ENCODE results near the gene RAMACL.

DNA sequence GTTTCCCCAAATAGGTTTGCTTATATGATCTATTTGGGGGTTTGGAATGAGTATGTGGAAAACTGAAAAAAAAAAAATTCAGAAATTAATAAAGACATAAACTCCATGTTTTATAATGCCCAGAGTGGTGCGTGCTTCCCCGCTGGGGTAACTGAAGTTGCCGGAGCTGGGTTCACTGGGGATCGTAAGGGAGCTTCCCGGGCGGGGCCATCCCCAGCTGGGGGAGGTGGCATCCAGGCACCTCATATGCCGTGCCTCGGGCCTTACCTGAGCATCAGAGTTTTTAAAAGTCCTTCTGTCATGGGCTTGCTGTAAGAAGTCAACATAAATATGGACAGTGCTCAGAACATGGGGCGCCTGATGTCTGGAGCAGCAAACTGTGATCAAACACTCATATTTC lies 17.9 kb upstream of the RAMACL start:
- TF ChIP-seq, protein P1, sequence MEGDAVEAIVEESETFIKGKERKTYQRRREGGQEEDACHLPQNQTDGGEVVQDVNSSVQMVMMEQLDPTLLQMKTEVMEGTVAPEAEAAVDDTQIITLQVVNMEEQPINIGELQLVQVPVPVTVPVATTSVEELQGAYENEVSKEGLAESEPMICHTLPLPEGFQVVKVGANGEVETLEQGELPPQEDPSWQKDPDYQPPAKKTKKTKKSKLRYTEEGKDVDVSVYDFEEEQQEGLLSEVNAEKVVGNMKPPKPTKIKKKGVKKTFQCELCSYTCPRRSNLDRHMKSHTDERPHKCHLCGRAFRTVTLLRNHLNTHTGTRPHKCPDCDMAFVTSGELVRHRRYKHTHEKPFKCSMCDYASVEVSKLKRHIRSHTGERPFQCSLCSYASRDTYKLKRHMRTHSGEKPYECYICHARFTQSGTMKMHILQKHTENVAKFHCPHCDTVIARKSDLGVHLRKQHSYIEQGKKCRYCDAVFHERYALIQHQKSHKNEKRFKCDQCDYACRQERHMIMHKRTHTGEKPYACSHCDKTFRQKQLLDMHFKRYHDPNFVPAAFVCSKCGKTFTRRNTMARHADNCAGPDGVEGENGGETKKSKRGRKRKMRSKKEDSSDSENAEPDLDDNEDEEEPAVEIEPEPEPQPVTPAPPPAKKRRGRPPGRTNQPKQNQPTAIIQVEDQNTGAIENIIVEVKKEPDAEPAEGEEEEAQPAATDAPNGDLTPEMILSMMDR (conservative IDR thresholded peaks at IDR 0.05; ENCODE audit: low read length) = no peak
- TF ChIP-seq EZH2phosphoT487 (IDR thresholded peaks at IDR 0.05; ENCODE audit: borderline replicate concordance, low read depth, low read length) = no peak
